ENCODE data around the gene RPA4. TPM values are rescaled to one million over a fixed set of nuclear protein-coding genes. Genes with fewer than 3 reads are reported as not detected.

RPA4 gene
- total and polyA plus RNA-seq, 9 of the 15 experiments (the other 6 are each of a cell fraction or from before 2014, with no cell fraction given) = 0.29 TPM; not detected in 8

DNA sequence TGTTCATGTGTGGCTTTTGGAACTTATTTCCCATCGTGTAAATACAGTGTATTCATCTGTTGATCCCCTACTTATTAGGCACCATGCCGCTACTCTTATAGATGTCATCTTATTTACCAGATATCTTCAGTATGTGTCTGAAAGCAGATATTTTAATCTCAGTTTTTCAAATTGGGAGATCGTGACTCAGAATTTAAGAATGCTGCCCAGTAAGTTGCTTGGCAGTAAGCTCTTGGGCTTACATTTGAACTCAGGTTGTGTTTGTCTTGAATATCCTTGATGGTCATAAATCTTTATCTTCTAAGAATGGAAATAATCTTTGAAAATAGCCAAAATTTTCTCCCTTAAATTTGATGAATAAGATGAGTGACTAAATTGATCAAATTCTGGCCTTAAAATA, 45.9 kb upstream of the RPA4 start:
- ChIA-PET POLR2A (no interaction called here), CTCF (ENCODE audit: low intra/inter-chr PET ratio) (no interaction called here)
- FAIRE-seq (no peak), DNase-seq (ENCODE audit: extremely low read depth in 1 of 4, low spot score in 3 of 4) (no peak), ATAC-seq (no peak)
- Histone ChIP-seq H3K27me3 (ENCODE audit: control insufficient read depth in 2 of 2, insufficient read depth in 2 of 2, low read length in 2 of 2) (no peaks in the 10 kb centered on the region), H3K4me1 (replicated peaks in 1 of 2; ENCODE audit: control insufficient read depth in 2 of 2, insufficient read depth in 2 of 2, low read length in 2 of 2) (no peaks in the 10 kb centered on the region), H3K36me3 (ENCODE audit: control insufficient read depth, insufficient read depth, low read length) (no peaks in the 10 kb centered on the region), H3K9ac (ENCODE audit: insufficient read depth in 1 of 2, low read depth in 2 of 2, low read length in 2 of 2) (no peak overlapping the region), H3K9me3 (replicated peaks; ENCODE audit: control insufficient read depth, insufficient read depth, low read depth, low read length) (no peaks in the 10 kb centered on the region), H3K4me2 (ENCODE audit: insufficient read depth, low read length) (no peak overlapping the region), H3K27ac (ENCODE audit: extremely low read depth, low read depth, low read length) (no peak overlapping the region), H4K20me1 (replicated peaks; ENCODE audit: control insufficient read depth, insufficient read depth, low read length) (no peaks in the 10 kb centered on the region), H3K4me3 (no peak overlapping the region), H3K79me2 (ENCODE audit: control insufficient read depth, insufficient read depth, low read length) (no peaks in the 10 kb centered on the region), H3K9me1 (ENCODE audit: control insufficient read depth, insufficient read depth, low read length) (no peaks in the 10 kb centered on the region), H2AFZ (ENCODE audit: low read depth, low read length) (no peak overlapping the region)
- TF ChIP-seq MCM7 (IDR thresholded peaks at IDR 0.05) = no peak
- no peak for TF ChIP-seq MAFG (tag; conservative IDR thresholded peaks at IDR 0.05)
- no peak for TF ChIP-seq FIP1L1 (IDR thresholded peaks at IDR 0.05; ENCODE audit: low read depth, low read length, poor library complexity, severe bottlenecking)
- TF ChIP-seq, protein P1, sequence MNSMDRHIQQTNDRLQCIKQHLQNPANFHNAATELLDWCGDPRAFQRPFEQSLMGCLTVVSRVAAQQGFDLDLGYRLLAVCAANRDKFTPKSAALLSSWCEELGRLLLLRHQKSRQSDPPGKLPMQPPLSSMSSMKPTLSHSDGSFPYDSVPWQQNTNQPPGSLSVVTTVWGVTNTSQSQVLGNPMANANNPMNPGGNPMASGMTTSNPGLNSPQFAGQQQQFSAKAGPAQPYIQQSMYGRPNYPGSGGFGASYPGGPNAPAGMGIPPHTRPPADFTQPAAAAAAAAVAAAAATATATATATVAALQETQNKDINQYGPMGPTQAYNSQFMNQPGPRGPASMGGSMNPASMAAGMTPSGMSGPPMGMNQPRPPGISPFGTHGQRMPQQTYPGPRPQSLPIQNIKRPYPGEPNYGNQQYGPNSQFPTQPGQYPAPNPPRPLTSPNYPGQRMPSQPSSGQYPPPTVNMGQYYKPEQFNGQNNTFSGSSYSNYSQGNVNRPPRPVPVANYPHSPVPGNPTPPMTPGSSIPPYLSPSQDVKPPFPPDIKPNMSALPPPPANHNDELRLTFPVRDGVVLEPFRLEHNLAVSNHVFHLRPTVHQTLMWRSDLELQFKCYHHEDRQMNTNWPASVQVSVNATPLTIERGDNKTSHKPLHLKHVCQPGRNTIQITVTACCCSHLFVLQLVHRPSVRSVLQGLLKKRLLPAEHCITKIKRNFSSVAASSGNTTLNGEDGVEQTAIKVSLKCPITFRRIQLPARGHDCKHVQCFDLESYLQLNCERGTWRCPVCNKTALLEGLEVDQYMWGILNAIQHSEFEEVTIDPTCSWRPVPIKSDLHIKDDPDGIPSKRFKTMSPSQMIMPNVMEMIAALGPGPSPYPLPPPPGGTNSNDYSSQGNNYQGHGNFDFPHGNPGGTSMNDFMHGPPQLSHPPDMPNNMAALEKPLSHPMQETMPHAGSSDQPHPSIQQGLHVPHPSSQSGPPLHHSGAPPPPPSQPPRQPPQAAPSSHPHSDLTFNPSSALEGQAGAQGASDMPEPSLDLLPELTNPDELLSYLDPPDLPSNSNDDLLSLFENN (IDR thresholded peaks at IDR 0.05; ENCODE audit: low read depth in 2 of 2, low read length in 2 of 2) = no peak
- in situ Hi-C loops (cut with MboI) (no loop called here), intact Hi-C loops (cut with micrococcal nuclease) (no loop called here)
- no TSS peak for BruUV-seq (replicated peaks)
- 0% methylated on average over 3 of the region's 3 CpGs for WGBS (ENCODE audit: insufficient coverage, low coverage, missing lambda C conversion rate)

All from K562 (cell line).